ENCODE measurements around the gene SBK1. TPM values are rescaled to one million over a fixed set of nuclear protein-coding genes. Genes with fewer than 3 reads are reported as not detected.

The SBK1 gene
- total and polyA plus RNA-seq, 10 of the 15 experiments (the other 5 are each of a cell fraction or from before 2014, with no cell fraction given): 0.04 to 0.26 (median 0.06) TPM; not detected in 4

GRCh38 chr16:28317040-28317880 lies 24.9 kb downstream of the SBK1 start:
- DNase-seq (ENCODE audit: low read depth, low spot score) (no peak), FAIRE-seq (peak; percentile 59), ATAC-seq (peak; percentile 86)
- Histone ChIP-seq H3K36me3 (ENCODE audit: control insufficient read depth in 2 of 2, insufficient read depth in 2 of 2, low read length in 1 of 2) (no peaks in the 10 kb centered on the region), H3K4me1 (ENCODE audit: control insufficient read depth, insufficient read depth, low read length) (no peaks in the 10 kb centered on the region), H3K9ac (ENCODE audit: control insufficient read depth, insufficient read depth, low read length) (no peak overlapping the region), H2AFZ (ENCODE audit: control insufficient read depth, low read depth, low read length) (no peak overlapping the region), H3K27me3 (replicated peaks in 1 of 2; ENCODE audit: control insufficient read depth in 2 of 2, insufficient read depth in 2 of 2, low read length in 1 of 2) (no peaks in the 10 kb centered on the region), H3K4me3 (no peak overlapping the region), H3K27ac (ENCODE audit: control insufficient read depth, insufficient read depth) (no peak overlapping the region), H4K20me1 (ENCODE audit: control insufficient read depth, insufficient read depth) (no peaks in the 10 kb centered on the region), H3K4me2 (ENCODE audit: control insufficient read depth, insufficient read depth) (no peak overlapping the region), H3K79me2 (ENCODE audit: control insufficient read depth, insufficient read depth, low read length) (no peaks in the 10 kb centered on the region), H3K9me3 (replicated peaks; ENCODE audit: control insufficient read depth, insufficient read depth, low read length) (no peaks in the 10 kb centered on the region)
- CTCF ChIA-PET: interaction anchor here (0.6 to 4.0 kb wide), 6 partner anchors 32 to 536 kb away, joined by 3 to 20 read pairs (median 4); no protein-coding TSS in a partner anchor
- WGBS (ENCODE audit: insufficient coverage, insufficient replicate concordance, low lambda C conversion rate, missing lambda C conversion rate): 23% methylated on average over 21 of the region's 22 CpGs
- in situ Hi-C loops (cut with MboI) (no loop called here), intact Hi-C loops (cut with micrococcal nuclease; ENCODE audit: unreplicated experiment) (loop anchor here (1.0 kb wide), 1 partner anchor 40 kb away; no protein-coding TSS in a partner anchor)
- SMC1A ChIA-PET (ENCODE audit: uncharacterized antibody, unreplicated experiment): interaction anchor here (0.9 to 1.6 kb wide), 4 partner anchors 36 to 43 kb away, joined by 3 to 6 read pairs (median 4); no protein-coding TSS in a partner anchor
- RAD21 ChIA-PET (ENCODE audit: unreplicated experiment): interaction anchor here (1.1 kb wide), 1 partner anchor 23 kb away, joined by 3 read pairs; no protein-coding TSS in a partner anchor
- BruUV-seq (replicated peaks): no TSS peak
- no peak for TF ChIP-seq CBX5 (IDR thresholded peaks at IDR 0.05; ENCODE audit: low read depth)
- no peak for TF ChIP-seq LARP7 (IDR thresholded peaks at IDR 0.05)
- peak; percentile 48; the same call in 1 of the 2 replicates for TF ChIP-seq YY1 (IDR thresholded peaks at IDR 0.05; ENCODE audit: low read depth, low read length)
- no peak for TF ChIP-seq HDAC2 (IDR thresholded peaks at IDR 0.05)
- peak; percentile 89 for TF ChIP-seq SMC3 (IDR thresholded peaks at IDR 0.05; ENCODE audit: borderline replicate concordance, low read length)
- TF ChIP-seq RAD21 (IDR thresholded peaks at IDR 0.05; ENCODE audit: insufficient read depth, low read depth, low read length): peak; percentile 70
- TF ChIP-seq POU2F2 (IDR thresholded peaks at IDR 0.05; ENCODE audit: borderline replicate concordance, low read depth, low read length): no peak
- TF ChIP-seq, protein P1, sequence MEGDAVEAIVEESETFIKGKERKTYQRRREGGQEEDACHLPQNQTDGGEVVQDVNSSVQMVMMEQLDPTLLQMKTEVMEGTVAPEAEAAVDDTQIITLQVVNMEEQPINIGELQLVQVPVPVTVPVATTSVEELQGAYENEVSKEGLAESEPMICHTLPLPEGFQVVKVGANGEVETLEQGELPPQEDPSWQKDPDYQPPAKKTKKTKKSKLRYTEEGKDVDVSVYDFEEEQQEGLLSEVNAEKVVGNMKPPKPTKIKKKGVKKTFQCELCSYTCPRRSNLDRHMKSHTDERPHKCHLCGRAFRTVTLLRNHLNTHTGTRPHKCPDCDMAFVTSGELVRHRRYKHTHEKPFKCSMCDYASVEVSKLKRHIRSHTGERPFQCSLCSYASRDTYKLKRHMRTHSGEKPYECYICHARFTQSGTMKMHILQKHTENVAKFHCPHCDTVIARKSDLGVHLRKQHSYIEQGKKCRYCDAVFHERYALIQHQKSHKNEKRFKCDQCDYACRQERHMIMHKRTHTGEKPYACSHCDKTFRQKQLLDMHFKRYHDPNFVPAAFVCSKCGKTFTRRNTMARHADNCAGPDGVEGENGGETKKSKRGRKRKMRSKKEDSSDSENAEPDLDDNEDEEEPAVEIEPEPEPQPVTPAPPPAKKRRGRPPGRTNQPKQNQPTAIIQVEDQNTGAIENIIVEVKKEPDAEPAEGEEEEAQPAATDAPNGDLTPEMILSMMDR (IDR thresholded peaks at IDR 0.05 in 2 of 3, conservative IDR thresholded peaks at IDR 0.05 in 1 of 3; ENCODE audit: control insufficient read depth in 2 of 3, extremely low read depth in 1 of 3, insufficient read depth in 1 of 3, low read depth in 3 of 3, low read length in 3 of 3): peak; percentile 76 to 89 (median 81)
- peak; percentile 38; the same call in 1 of the 2 replicates for TF ChIP-seq RUNX3 (IDR thresholded peaks at IDR 0.05; ENCODE audit: low read length)
- 0 out of 2 replicates have a peak, but pooled peaks have one; percentile 20 for TF ChIP-seq CREB1 (IDR thresholded peaks at IDR 0.05; ENCODE audit: low read depth)
- TF ChIP-seq HCFC1 (IDR thresholded peaks at IDR 0.05; ENCODE audit: low read length): no peak
- no peak for TF ChIP-seq JUND (IDR thresholded peaks at IDR 0.05; ENCODE audit: low read depth, low read length)
- peak; percentile 24; the same call in 1 of the 2 replicates for TF ChIP-seq CREM (IDR thresholded peaks at IDR 0.05; ENCODE audit: low read depth)
- TF ChIP-seq, protein P2, sequence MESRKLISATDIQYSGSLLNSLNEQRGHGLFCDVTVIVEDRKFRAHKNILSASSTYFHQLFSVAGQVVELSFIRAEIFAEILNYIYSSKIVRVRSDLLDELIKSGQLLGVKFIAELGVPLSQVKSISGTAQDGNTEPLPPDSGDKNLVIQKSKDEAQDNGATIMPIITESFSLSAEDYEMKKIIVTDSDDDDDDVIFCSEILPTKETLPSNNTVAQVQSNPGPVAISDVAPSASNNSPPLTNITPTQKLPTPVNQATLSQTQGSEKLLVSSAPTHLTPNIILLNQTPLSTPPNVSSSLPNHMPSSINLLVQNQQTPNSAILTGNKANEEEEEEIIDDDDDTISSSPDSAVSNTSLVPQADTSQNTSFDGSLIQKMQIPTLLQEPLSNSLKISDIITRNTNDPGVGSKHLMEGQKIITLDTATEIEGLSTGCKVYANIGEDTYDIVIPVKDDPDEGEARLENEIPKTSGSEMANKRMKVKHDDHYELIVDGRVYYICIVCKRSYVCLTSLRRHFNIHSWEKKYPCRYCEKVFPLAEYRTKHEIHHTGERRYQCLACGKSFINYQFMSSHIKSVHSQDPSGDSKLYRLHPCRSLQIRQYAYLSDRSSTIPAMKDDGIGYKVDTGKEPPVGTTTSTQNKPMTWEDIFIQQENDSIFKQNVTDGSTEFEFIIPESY (IDR thresholded peaks at IDR 0.05): no peak
- POLR2A ChIA-PET: no interaction called here

Data from GM12878 (cell line).